ENCODE results near the gene ASAP2. TPM values are rescaled to one million over a fixed set of nuclear protein-coding genes. Genes with fewer than 3 reads are reported as not detected.

Gene ASAP2
- total and polyA plus RNA-seq, 9 of the 15 experiments (the other 6 are each of a cell fraction or from before 2014, with no cell fraction given), result 0.06 to 4.3 (median 3.1) TPM

DNA sequence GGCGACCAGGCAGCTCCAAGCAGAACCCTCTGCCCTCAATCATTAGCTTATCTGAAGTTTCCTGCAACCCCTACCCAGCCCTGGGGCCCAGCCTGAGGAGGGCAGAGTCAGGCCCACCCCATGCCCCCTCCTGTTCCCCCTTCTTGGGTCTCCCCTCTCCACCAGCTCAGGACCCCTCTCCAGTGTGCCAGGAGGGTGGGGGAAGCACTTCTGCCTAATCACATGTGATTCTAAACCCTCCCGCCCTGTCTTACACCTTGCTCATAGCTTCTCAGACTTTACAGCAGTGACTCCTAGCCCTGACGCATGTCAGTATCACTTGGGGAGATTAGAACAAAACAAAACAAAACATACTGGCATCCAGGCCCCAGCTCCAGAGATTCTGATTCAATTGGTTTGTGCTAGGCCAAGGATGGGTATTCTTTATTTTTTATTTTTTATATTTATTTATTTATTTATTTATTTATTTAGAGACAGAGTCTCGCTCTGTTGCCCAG lies 42.5 kb upstream of the ASAP2 start:
- Histone ChIP-seq H3K4me2 (ENCODE audit: insufficient read depth, low read length) (no peak overlapping the region), H4K20me1 (replicated peaks; ENCODE audit: control insufficient read depth, insufficient read depth, low read length) (no peaks in the 10 kb centered on the region), H3K27ac (ENCODE audit: extremely low read depth, low read depth, low read length) (no peak overlapping the region), H3K27me3 (ENCODE audit: control insufficient read depth in 2 of 2, insufficient read depth in 2 of 2, low read length in 2 of 2) (peaks cover 4 to 31% of the 10 kb centered on the region in 2 experiments; a peak in 4 of 5 replicates), H3K4me3 (no peak overlapping the region), H3K9ac (ENCODE audit: insufficient read depth in 1 of 2, low read depth in 2 of 2, low read length in 2 of 2) (no peak overlapping the region), H3K9me3 (replicated peaks; ENCODE audit: control insufficient read depth, insufficient read depth, low read depth, low read length) (no peaks in the 10 kb centered on the region), H3K79me2 (ENCODE audit: control insufficient read depth, insufficient read depth, low read length) (no peaks in the 10 kb centered on the region), H3K4me1 (replicated peaks in 1 of 2; ENCODE audit: control insufficient read depth in 2 of 2, insufficient read depth in 2 of 2, low read length in 2 of 2) (peaks cover 5 to 8% of the 10 kb centered on the region in 2 experiments; a peak in 4 of 5 replicates), H2AFZ (ENCODE audit: low read depth, low read length) (no peak overlapping the region), H3K36me3 (ENCODE audit: control insufficient read depth, insufficient read depth, low read length) (no peaks in the 10 kb centered on the region), H3K9me1 (ENCODE audit: control insufficient read depth, insufficient read depth, low read length) (no peaks in the 10 kb centered on the region)
- DNase-seq (ENCODE audit: extremely low read depth in 1 of 4, low spot score in 3 of 4) (no peak), ATAC-seq (no peak), FAIRE-seq (no peak)
- ChIA-PET POLR2A (no interaction called here), CTCF (ENCODE audit: low intra/inter-chr PET ratio) (no interaction called here)
- 44% methylated on average over 4 of the region's 4 CpGs for WGBS (ENCODE audit: insufficient coverage, low coverage, missing lambda C conversion rate)
- BruUV-seq (replicated peaks), result no TSS peak
- in situ Hi-C loops (cut with MboI) (no loop called here), intact Hi-C loops (cut with micrococcal nuclease) (no loop called here)
- no peak for TF ChIP-seq ZNF507 (tag; conservative IDR thresholded peaks at IDR 0.05)
- no peak for TF ChIP-seq ZNF23 (CRISPR knock-in tag; IDR thresholded peaks at IDR 0.05)
- TF ChIP-seq, protein P1, sequence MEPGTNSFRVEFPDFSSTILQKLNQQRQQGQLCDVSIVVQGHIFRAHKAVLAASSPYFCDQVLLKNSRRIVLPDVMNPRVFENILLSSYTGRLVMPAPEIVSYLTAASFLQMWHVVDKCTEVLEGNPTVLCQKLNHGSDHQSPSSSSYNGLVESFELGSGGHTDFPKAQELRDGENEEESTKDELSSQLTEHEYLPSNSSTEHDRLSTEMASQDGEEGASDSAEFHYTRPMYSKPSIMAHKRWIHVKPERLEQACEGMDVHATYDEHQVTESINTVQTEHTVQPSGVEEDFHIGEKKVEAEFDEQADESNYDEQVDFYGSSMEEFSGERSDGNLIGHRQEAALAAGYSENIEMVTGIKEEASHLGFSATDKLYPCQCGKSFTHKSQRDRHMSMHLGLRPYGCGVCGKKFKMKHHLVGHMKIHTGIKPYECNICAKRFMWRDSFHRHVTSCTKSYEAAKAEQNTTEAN (CRISPR knock-in tag; IDR thresholded peaks at IDR 0.05), result no peak
- no peak for TF ChIP-seq HDAC3 (IDR thresholded peaks at IDR 0.05; ENCODE audit: borderline replicate concordance, partially characterized antibody)
- TF ChIP-seq MEF2A (IDR thresholded peaks at IDR 0.05; ENCODE audit: control insufficient read depth, low read depth, low read length), result no peak
- TF ChIP-seq KDM5B (IDR thresholded peaks at IDR 0.05; ENCODE audit: insufficient replicate concordance, low read depth, low read length), result no peak
- no peak for TF ChIP-seq ZNF695 (CRISPR knock-in tag; IDR thresholded peaks at IDR 0.05)
- TF ChIP-seq CBX2 (IDR thresholded peaks at IDR 0.05; ENCODE audit: insufficient read depth, low read length, poor library complexity, severe bottlenecking), result no peak
- TF ChIP-seq MAZ (CRISPR knock-in tag; conservative IDR thresholded peaks at IDR 0.05 in 1 of 2, IDR thresholded peaks at IDR 0.05 in 1 of 2), result no peak
- TF ChIP-seq, protein P2, sequence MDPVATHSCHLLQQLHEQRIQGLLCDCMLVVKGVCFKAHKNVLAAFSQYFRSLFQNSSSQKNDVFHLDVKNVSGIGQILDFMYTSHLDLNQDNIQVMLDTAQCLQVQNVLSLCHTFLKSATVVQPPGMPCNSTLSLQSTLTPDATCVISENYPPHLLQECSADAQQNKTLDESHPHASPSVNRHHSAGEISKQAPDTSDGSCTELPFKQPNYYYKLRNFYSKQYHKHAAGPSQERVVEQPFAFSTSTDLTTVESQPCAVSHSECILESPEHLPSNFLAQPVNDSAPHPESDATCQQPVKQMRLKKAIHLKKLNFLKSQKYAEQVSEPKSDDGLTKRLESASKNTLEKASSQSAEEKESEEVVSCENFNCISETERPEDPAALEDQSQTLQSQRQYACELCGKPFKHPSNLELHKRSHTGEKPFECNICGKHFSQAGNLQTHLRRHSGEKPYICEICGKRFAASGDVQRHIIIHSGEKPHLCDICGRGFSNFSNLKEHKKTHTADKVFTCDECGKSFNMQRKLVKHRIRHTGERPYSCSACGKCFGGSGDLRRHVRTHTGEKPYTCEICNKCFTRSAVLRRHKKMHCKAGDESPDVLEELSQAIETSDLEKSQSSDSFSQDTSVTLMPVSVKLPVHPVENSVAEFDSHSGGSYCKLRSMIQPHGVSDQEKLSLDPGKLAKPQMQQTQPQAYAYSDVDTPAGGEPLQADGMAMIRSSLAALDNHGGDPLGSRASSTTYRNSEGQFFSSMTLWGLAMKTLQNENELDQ (CRISPR knock-in tag; IDR thresholded peaks at IDR 0.05; ENCODE audit: borderline replicate concordance), result no peak
- TF ChIP-seq WHSC1 (IDR thresholded peaks at IDR 0.05; ENCODE audit: low read length), result no peak
- TF ChIP-seq SETDB1 (IDR thresholded peaks at IDR 0.05; ENCODE audit: low read length), result no peak
- TF ChIP-seq ZNF57 (CRISPR knock-in tag; IDR thresholded peaks at IDR 0.05), result no peak
- TF ChIP-seq, protein P3, sequence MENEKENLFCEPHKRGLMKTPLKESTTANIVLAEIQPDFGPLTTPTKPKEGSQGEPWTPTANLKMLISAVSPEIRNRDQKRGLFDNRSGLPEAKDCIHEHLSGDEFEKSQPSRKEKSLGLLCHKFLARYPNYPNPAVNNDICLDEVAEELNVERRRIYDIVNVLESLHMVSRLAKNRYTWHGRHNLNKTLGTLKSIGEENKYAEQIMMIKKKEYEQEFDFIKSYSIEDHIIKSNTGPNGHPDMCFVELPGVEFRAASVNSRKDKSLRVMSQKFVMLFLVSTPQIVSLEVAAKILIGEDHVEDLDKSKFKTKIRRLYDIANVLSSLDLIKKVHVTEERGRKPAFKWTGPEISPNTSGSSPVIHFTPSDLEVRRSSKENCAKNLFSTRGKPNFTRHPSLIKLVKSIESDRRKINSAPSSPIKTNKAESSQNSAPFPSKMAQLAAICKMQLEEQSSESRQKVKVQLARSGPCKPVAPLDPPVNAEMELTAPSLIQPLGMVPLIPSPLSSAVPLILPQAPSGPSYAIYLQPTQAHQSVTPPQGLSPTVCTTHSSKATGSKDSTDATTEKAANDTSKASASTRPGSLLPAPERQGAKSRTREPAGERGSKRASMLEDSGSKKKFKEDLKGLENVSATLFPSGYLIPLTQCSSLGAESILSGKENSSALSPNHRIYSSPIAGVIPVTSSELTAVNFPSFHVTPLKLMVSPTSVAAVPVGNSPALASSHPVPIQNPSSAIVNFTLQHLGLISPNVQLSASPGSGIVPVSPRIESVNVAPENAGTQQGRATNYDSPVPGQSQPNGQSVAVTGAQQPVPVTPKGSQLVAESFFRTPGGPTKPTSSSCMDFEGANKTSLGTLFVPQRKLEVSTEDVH (IDR thresholded peaks at IDR 0.05; ENCODE audit: low read depth, partially characterized antibody), result no peak
